Astrocyte (in vitro differentiated cells and primary cell): ENCODE results near the gene CDC37.

Source experiments
- CTCF ChIP-seq: IDR thresholded peaks from 2 replicates; pipeline ENCODE4 v1.5.1; 2011; ENCODE audit warnings: low read depth, mild to moderate bottlenecking, inconsistent platforms, low read length, moderate library complexity; ENCODE audit not compliant: insufficient read depth
- EZH2 ChIP-seq: IDR thresholded peaks from 2 replicates; pipeline ENCODE4 v1.6.1; 2012; ENCODE audit warnings: mild to moderate bottlenecking, low read length, inconsistent platforms; ENCODE audit not compliant: insufficient read depth

GRCh38 chr19:10419200-10419645, 15.9 kb upstream of the CDC37 start:
- TF ChIP-seq CTCF: no peak
- TF ChIP-seq EZH2: peak; percentile 72
